Ovary (tissue), 10 donors: ENCODE data around the gene CSTB. TPM values are rescaled to one million over a fixed set of nuclear protein-coding genes. Genes with fewer than 3 reads are reported as not detected.
"Not testable (repeated sequence)": the region's sequence is repeated elsewhere in the genome, so short reads cannot be mapped to it uniquely, and the experiment has no call there.

ENCODE experiments used
- DNase-seq, 5 donors: peaks; one replicate each; pipeline ENCODE4 v3.0.0-alpha.2; 2019 to 2020
- H3K27ac ChIP-seq, 2 donors: fragments of 200-600 bp; one replicate each; pipeline versions ENCODE4 v1.5.1 to v1.8.0; 2019 to 2022
- H3K27me3 ChIP-seq: fragments of 200-600 bp; one replicate; pipeline ENCODE4 v1.8.0; 2022
- H3K36me3 ChIP-seq: fragments of 200-600 bp; sonication (generic); one replicate; pipeline ENCODE4 v1.5.1; 2019
- H3K4me1 ChIP-seq: one replicate; pipeline ENCODE4 v1.8.1; 2013; ENCODE audit warnings: mild to moderate bottlenecking, moderate library complexity; ENCODE audit not compliant: insufficient read depth
- H3K4me3 ChIP-seq: fragments of 200-600 bp; sonication (generic); one replicate; pipeline ENCODE4 v1.5.1; 2017
- H3K9me3 ChIP-seq, 2 donors: fragments of 200-600 bp in 1 of 2; sonication (generic) in 1 of 2; one replicate each; pipeline versions ENCODE4 v1.5.1 to v1.8.1; 2013 to 2019; ENCODE audit warnings: mild to moderate bottlenecking in 1 of 2, moderate library complexity in 1 of 2
- CTCF ChIP-seq, 3 donors: fragments of 450-650 bp in 2 of 3; fragments of 200-600 bp in 1 of 3; IDR thresholded peaks; one replicate each; pipeline versions ENCODE4 v1.5.1 to v1.8.0; 2016 to 2022; ENCODE audit warnings: antibody characterized with exemption in 3 of 3, mild to moderate bottlenecking in 1 of 3
- EP300 ChIP-seq: sonication (generic); formaldehyde crosslinking; IDR thresholded peaks from one replicate; pipeline ENCODE4 v1.6.1; 2017; ENCODE audit warnings: antibody characterized with exemption
- POLR2A ChIP-seq: fragments of 450-650 bp; IDR thresholded peaks from one replicate; pipeline ENCODE4 v1.6.1; 2017; ENCODE audit warnings: antibody characterized with exemption, mild to moderate bottlenecking, moderate library complexity
- WGBS, 3 donors: extraction: QIAGEN DNeasy Blood & Tissue Kit in 1 of 3; methylation state at CpG; one replicate each; pipeline versions ENCODE4 v1.1.5 to v1.1.7; 2013 to 2017; 5-methylcytosine and 5-hydroxymethylcytosine counted together
- intact Hi-C, 4 donors: fragments of 100-400 bp; cut with DNase I; formaldehyde crosslinking; loops; one replicate each; pipeline versions ENCODE4 v1.11.0 to v1.15.1; 2022 to 2023
- long read RNA-seq, 3 donors: library from polyadenylated mRNA in 2 of 3; unstranded in 2 of 3; transcript quantifications; one replicate each; pipeline ENCODE4 v2.0.0 and lab custom pipeline, GENCODE V29; 2021 to 2026
- polyA plus RNA-seq, 2 donors: library from polyadenylated mRNA; stranded (reverse); fragments of 200-250 nt in 1 of 2; fragments of 350-450 nt in 1 of 2; fragmentation: Illumina TruSeq in 1 of 2; extraction: RNeasy Lipid Tissue Mini Kit (QIAGEN cat#74804) in 1 of 2; gene quantifications; one replicate each; pipeline ENCODE4 v1.2.3, GENCODE V29; 2013 to 2014
- total RNA-seq, 7 donors: library from RNA; depleted of rRNA in 2 of 7; stranded (reverse); fragments of >200 nt in 2 of 7; fragmentation: NEBNext Ultra II Directional in 3 of 7; extraction: Animal tissue kit (Norgen Biotek cat#: 25700) in 3 of 7; gene quantifications; one replicate each; pipeline versions ENCODE4 v1.1.0 to v1.2.4, GENCODE V29; 2016 to 2023
- donor health status: DM: no; HTN: no; CAD: no; lungs with moderate emphysema.
- donor health status: DM: no; HTN: no; CAD: no.
- donor health status: Bipolar disorder and iron deficiency.
- donor health status: DM: yes; HTN: yes; CAD: no.
- donor health status: DM: no; HTN: no; CAD: no.
- donor health status: DM: yes; HTN: yes; CAD: no.

Gene CSTB
- total RNA-seq (10 to 100 TPM in 6 of 7 donors, 1 to 10 TPM in 1; 7.2 to 58.2 (median 37.4) TPM), polyA plus RNA-seq (10 to 100 TPM; 36.5 to 81.8 TPM)
- long read RNA-seq, donor 1, transcript CSTB-202 (1 exons, 3,744 nt) = minor isoform, 10 of 72 reads
- long read RNA-seq, donor 1, transcript CSTB-201 (3 exons, 2,164 nt) = major isoform, 58 of 72 reads
- long read RNA-seq, donor 1, partial matches to known transcripts = 2 of 72 reads
- long read RNA-seq, donor 1, other reads (novel, unspliced or antisense) = 0 of 72 reads
- long read RNA-seq, donor 2, transcript CSTB-202 (1 exons, 3,744 nt) = minor isoform, 11 of 95 reads
- long read RNA-seq, donor 2, transcript CSTB-201 (3 exons, 2,164 nt) = major isoform, 81 of 95 reads
- long read RNA-seq, donor 2, partial matches to known transcripts = 0 of 95 reads
- long read RNA-seq, donor 2, other reads (novel, unspliced or antisense) = 0 of 95 reads
- long read RNA-seq, donor 3, transcript CSTB-202 (1 exons, 3,744 nt) = minor isoform, 8 of 101 reads
- long read RNA-seq, donor 3, transcript CSTB-201 (3 exons, 2,164 nt) = major isoform, 90 of 101 reads
- long read RNA-seq, donor 3, partial matches to known transcripts = 2 of 101 reads
- long read RNA-seq, donor 3, other reads (novel, unspliced or antisense) = 1 of 101 reads

GRCh38 chr21:43775795-43776430 is at the start of gene CSTB:
Gene CSTB, minus strand, starts transcription at chr21:43776308. Its CDS starts 39 bp downstream, at chr21:43776269.
- TF ChIP-seq POLR2A (peak; percentile 65), CTCF (IDR thresholded peaks at IDR 0.05) (no peak), EP300 (no peak)
- H3K27ac ChIP-seq = peak within 1 kb of the TSS; percentile 81 to 82
- H3K27me3 ChIP-seq = no peaks in the 10 kb centered on the region
- H3K4me1 ChIP-seq = no peaks in the 10 kb centered on the region
- H3K36me3 ChIP-seq = no peaks in the 10 kb centered on the region
- WGBS, 3 donors = 0 to 1% (median 1%) methylated on average over 56 to 71 of the region's 71 CpGs
- no peaks in the 10 kb centered on the region for H3K9me3 ChIP-seq
- DNase-seq = peak; percentile 81 to 89 (median 84)
- intact Hi-C loops = no loop called here
- H3K4me3 ChIP-seq = peak within 1 kb of the TSS; percentile 76

- DNase-seq = no peak
- TF ChIP-seq CTCF (IDR thresholded peaks at IDR 0.05) (no peak), EP300 (no peak), POLR2A (no peak)
Measured at GRCh38 chr21:43825242-43825935, 49.3 kb upstream of the CSTB start.

GRCh38 chr21:43824333-43825241 is 48.5 kb upstream of the CSTB start:
- no peak for DNase-seq
- Histone ChIP-seq H3K9me3 (no peaks in the 10 kb centered on the region), H3K36me3 (no peaks in the 10 kb centered on the region), H3K4me3 (no peak overlapping the region), H3K4me1 (peaks cover 2% of the 10 kb centered on the region), H3K27me3 (no peaks in the 10 kb centered on the region), H3K27ac (no peak overlapping the region)
- WGBS, 3 donors = 71 to 75% (median 72%) methylated on average over 17 of the region's 17 CpGs
- intact Hi-C loops = no loop called here
- no peak for TF ChIP-seq CTCF (IDR thresholded peaks at IDR 0.05)
- no peak for TF ChIP-seq POLR2A
- TF ChIP-seq EP300 = no peak

More at GRCh38 chr21:43825242-43825935, 49.3 kb upstream of the CSTB start:
- no peak overlapping the region for H3K27ac ChIP-seq
- no peaks in the 10 kb centered on the region for H3K36me3 ChIP-seq
- no peaks in the 10 kb centered on the region for H3K27me3 ChIP-seq
- no peaks in the 10 kb centered on the region for H3K9me3 ChIP-seq
- intact Hi-C loops = no loop called here
- H3K4me1 ChIP-seq = peaks cover 2% of the 10 kb centered on the region
- H3K4me3 ChIP-seq = no peak overlapping the region
- WGBS, 3 donors = 79 to 83% (median 83%) methylated on average over 21 to 24 of the region's 24 CpGs

GRCh38 chr21:43822741-43823140 is 46.6 kb upstream of the CSTB start:
- H3K27ac ChIP-seq, H3K9me3 ChIP-seq, H3K4me1 ChIP-seq, H3K36me3 ChIP-seq, DNase-seq, H3K27me3 ChIP-seq, intact Hi-C loops, H3K4me3 ChIP-seq: not testable (repeated sequence)
- 94 to 97% (median 97%) methylated on average over 2 to 5 of the region's 5 CpGs for WGBS, 3 donors

- intact Hi-C loops, H3K4me3 ChIP-seq, H3K36me3 ChIP-seq, H3K27ac ChIP-seq, H3K9me3 ChIP-seq, H3K27me3 ChIP-seq, H3K4me1 ChIP-seq: not testable (repeated sequence)
- peak in 1 of 5 donors; percentile 9 for DNase-seq
- 95 to 96% (median 96%) methylated on average over 17 to 25 of the region's 25 CpGs for WGBS, 3 donors
Measured at GRCh38 chr21:43822166-43822565, 46.1 kb upstream of the CSTB start.
